KMS-11 (cell line): Measurements from ENCODE around the gene RARRES1.

Source experiments
- H2AFZ ChIP-seq: fragments of 200-600 bp; sonication (generic); 2 replicates; pipeline ENCODE4 v1.6.1; 2016; ENCODE audit warnings: antibody characterized with exemption, mixed run types, low read depth
- H3K27ac ChIP-seq: fragments of 200-600 bp; sonication (generic); 2 replicates; pipeline ENCODE4 v1.6.1; 2016; ENCODE audit warnings: mild to moderate bottlenecking, mixed run types
- H3K27me3 ChIP-seq: fragments of 200-600 bp; sonication (generic); 2 replicates; pipeline ENCODE4 v1.6.1; 2017; ENCODE audit warnings: mild to moderate bottlenecking, low read depth, mixed run types, moderate library complexity; ENCODE audit not compliant: insufficient read depth
- H3K36me3 ChIP-seq: fragments of 200-600 bp; sonication (generic); 2 replicates; pipeline ENCODE4 v1.6.1; 2017; ENCODE audit warnings: mild to moderate bottlenecking, mixed run types; ENCODE audit not compliant: insufficient read depth
- H3K4me1 ChIP-seq: fragments of 200-600 bp; sonication (generic); 2 replicates; pipeline ENCODE4 v1.6.1; 2016; ENCODE audit warnings: mild to moderate bottlenecking, low read depth, mixed run types; ENCODE audit not compliant: poor library complexity, severe bottlenecking
- H3K4me2 ChIP-seq: fragments of 200-600 bp; sonication (generic); 2 replicates; pipeline ENCODE4 v1.7.0; 2016; ENCODE audit warnings: mild to moderate bottlenecking, mixed run types
- H3K4me3 ChIP-seq: fragments of 200-600 bp; sonication (generic); IDR thresholded peaks from 2 replicates; pipeline ENCODE4 v1.6.1; 2017; ENCODE audit warnings: low read depth, low read length, mixed read lengths; ENCODE audit not compliant: insufficient read depth
- H3K79me2 ChIP-seq: fragments of 200-600 bp; sonication (generic); 2 replicates; pipeline ENCODE4 v1.6.1; 2016; ENCODE audit warnings: low read depth, mixed run types; ENCODE audit not compliant: insufficient read depth
- H3K9ac ChIP-seq: fragments of 200-600 bp; sonication (generic); 2 replicates; pipeline ENCODE4 v1.6.1; 2016; ENCODE audit warnings: mild to moderate bottlenecking, mixed run types
- H4K20me1 ChIP-seq: fragments of 200-600 bp; sonication (generic); 2 replicates; pipeline ENCODE4 v1.6.1; 2016; ENCODE audit warnings: mild to moderate bottlenecking, mixed run types; ENCODE audit not compliant: insufficient read depth
- TF ChIP-seq, protein P1 (sequence below): fragments of 200-600 bp; sonication (generic); conservative IDR thresholded peaks from 2 replicates; pipeline ENCODE4 v1.6.1; 2017; ENCODE audit warnings: low read depth, mild to moderate bottlenecking, antibody characterized with exemption, low read length, moderate library complexity, mixed read lengths

RARRES1 gene

DNA sequence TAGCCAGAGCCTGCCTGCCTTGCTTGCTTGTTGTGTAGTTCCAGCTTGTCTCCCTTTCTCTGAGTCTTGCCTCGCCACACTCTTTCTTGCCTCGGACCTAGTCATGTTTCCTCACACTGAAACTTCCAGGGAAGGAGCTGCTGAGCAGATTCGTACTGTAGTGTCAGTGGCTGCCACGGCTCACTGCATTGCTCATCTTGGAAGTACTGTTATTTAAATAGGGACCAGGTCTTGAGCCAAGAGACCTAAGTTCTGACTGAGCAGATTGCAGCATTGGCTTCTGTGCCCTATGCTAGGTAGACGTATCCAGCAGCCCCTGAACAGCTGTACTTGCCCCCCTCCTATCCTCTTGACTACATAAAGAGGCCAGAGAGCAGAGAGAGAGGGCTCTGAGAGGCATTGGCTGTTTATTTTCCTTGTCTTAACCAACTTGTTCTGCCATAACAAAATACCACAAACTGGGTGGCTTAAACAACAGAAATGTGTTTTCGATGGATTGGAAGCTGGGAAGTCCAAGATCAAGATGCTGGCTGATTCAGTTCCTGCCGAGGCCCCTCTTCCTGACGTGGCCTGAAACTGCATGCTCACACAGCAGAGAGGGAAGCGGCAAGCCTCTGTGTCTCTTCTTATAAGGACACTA lies 5.8 kb upstream of the RARRES1 start:
- no peak overlapping the region for H3K4me3 ChIP-seq

DNA sequence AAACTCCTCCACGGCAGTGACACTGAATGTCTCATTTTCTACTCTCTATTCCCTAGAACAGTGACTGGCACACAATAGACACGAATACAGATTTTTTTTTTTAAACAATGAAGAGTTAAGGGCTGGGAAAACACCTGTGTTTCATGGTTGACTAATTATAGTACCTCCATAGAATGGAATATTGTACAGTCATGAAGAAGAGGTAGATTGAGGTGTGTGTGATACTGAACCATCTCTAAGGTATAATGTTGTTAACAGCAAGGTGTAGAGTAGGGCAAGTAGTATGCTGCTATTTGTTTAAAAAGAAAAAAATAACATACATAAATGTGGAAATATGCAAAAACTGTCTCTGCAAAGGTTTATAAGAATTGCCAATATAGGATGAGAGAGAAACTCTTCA lies 5.2 kb upstream of the RARRES1 start:
- Histone ChIP-seq H3K36me3 (no peaks in the 10 kb centered on the region), H3K4me1 (no peaks in the 10 kb centered on the region), H3K27me3 (no peaks in the 10 kb centered on the region), H3K4me2 (no peak overlapping the region), H3K4me3 (no peak overlapping the region), H4K20me1 (no peaks in the 10 kb centered on the region), H2AFZ (no peak overlapping the region), H3K9ac (no peak overlapping the region), H3K79me2 (no peaks in the 10 kb centered on the region), H3K27ac (no peak overlapping the region)
- TF ChIP-seq, protein P1, sequence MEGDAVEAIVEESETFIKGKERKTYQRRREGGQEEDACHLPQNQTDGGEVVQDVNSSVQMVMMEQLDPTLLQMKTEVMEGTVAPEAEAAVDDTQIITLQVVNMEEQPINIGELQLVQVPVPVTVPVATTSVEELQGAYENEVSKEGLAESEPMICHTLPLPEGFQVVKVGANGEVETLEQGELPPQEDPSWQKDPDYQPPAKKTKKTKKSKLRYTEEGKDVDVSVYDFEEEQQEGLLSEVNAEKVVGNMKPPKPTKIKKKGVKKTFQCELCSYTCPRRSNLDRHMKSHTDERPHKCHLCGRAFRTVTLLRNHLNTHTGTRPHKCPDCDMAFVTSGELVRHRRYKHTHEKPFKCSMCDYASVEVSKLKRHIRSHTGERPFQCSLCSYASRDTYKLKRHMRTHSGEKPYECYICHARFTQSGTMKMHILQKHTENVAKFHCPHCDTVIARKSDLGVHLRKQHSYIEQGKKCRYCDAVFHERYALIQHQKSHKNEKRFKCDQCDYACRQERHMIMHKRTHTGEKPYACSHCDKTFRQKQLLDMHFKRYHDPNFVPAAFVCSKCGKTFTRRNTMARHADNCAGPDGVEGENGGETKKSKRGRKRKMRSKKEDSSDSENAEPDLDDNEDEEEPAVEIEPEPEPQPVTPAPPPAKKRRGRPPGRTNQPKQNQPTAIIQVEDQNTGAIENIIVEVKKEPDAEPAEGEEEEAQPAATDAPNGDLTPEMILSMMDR = no peak

More for the DNA sequence above, 5.8 kb upstream of the RARRES1 start:
- Histone ChIP-seq H3K4me2 (no peak overlapping the region), H3K4me1 (no peaks in the 10 kb centered on the region), H3K79me2 (no peaks in the 10 kb centered on the region), H3K36me3 (no peaks in the 10 kb centered on the region), H2AFZ (no peak overlapping the region), H3K27me3 (no peaks in the 10 kb centered on the region), H3K27ac (no peak overlapping the region), H3K9ac (no peak overlapping the region), H4K20me1 (no peaks in the 10 kb centered on the region)
- TF ChIP-seq, protein P1 = no peak

DNA sequence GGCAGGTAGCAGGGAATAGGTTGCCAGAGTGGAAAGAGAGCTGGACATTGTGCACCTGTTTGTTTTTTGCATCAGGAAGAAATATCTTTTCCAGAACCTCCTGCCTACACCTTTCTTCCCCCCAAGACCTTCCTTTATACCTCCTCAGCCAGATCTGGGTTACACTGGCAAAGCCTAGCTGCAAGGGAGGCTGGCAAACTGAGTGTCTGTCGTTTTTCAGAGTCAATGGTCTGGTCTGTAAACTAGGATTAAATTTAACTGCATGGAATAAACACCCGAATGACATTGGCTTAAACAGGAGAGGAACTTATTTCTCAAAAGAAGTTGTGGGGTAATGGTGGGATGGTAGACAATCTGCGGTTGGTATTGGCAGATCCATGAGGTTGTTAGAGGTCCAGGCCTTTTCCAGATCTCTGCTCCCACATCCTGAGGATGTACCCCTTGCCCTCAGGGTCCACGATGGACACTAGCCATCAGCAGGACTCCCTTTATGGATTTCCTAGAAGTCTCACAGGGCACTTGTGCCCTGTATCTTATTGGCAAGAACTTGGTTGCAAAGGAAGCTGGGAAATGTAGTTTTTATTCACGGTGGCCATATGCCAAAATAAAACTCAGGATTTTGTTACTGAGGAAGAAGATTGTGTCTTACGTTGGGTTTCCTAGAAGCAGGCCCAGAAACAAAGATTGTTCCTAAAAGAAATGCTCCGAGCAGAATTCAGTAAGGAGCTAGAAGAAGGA lies 3.2 kb upstream of the RARRES1 start:
- Histone ChIP-seq H3K27ac (no peak overlapping the region), H3K4me2 (no peak overlapping the region), H4K20me1 (no peaks in the 10 kb centered on the region), H3K4me1 (no peaks in the 10 kb centered on the region), H3K27me3 (no peaks in the 10 kb centered on the region), H3K4me3 (no peak overlapping the region), H2AFZ (no peak overlapping the region), H3K9ac (no peak overlapping the region), H3K36me3 (no peaks in the 10 kb centered on the region), H3K79me2 (no peaks in the 10 kb centered on the region)
- TF ChIP-seq, protein P1 = no peak

GRCh38 chr3:158733656-158734055 lies 1.4 kb upstream of the RARRES1 start:
- TF ChIP-seq, protein P1 = no peak
- no peaks in the 10 kb centered on the region for H3K4me1 ChIP-seq

More at GRCh38 chr3:158733656-158734055, 1.4 kb upstream of the RARRES1 start:
- no peaks in the 10 kb centered on the region for H3K36me3 ChIP-seq
- H3K27ac ChIP-seq = no peak overlapping the region
- no peak overlapping the region for H3K9ac ChIP-seq
- no peaks in the 10 kb centered on the region for H3K27me3 ChIP-seq
- H3K4me2 ChIP-seq = no peak overlapping the region
- H4K20me1 ChIP-seq = no peaks in the 10 kb centered on the region
- no peak overlapping the region for H3K4me3 ChIP-seq
- no peaks in the 10 kb centered on the region for H3K79me2 ChIP-seq
- H2AFZ ChIP-seq = no peak overlapping the region
